ENCODE data around the gene HOXD10.

GRCh38 chr2:176101216-176101830 lies 15.3 kb upstream of the HOXD10 start:
- TF ChIP-seq CTCF (IDR thresholded peaks at IDR 0.05; ENCODE audit: low read depth, low read length) (no peak), EZH2phosphoT487 (IDR thresholded peaks at IDR 0.05; ENCODE audit: low read depth) (no peak)

All from OCI-LY3 (cell line).